ENCODE measurements around the gene DAB2IP. TPM values are rescaled to one million over a fixed set of nuclear protein-coding genes. Genes with fewer than 3 reads are reported as not detected.
"Not testable (repeated sequence)": the region's sequence is repeated elsewhere in the genome, so short reads cannot be mapped to it uniquely, and the experiment has no call there.

Gene DAB2IP
- total and polyA plus RNA-seq, 2 donors: 8.2 to 8.4 TPM

- peak overlapping the region in 1 of 2 donors; percentile 33 for H3K27ac ChIP-seq (ENCODE audit: low read depth in 1 of 2, low read length in 1 of 2)
- no peaks in the 10 kb centered on the region for H3K36me3 ChIP-seq (ENCODE audit: control insufficient read depth in 2 of 2, insufficient read depth in 2 of 2, low read length in 1 of 2)
- no peak overlapping the region for H3K4me3 ChIP-seq (ENCODE audit: low read length in 2 of 2)
- no peaks in the 10 kb centered on the region for H3K27me3 ChIP-seq (ENCODE audit: control insufficient read depth in 2 of 2, insufficient read depth in 1 of 2, low read length in 1 of 2)
- DNase-seq (ENCODE audit: low read depth in 6 of 9, low spot score in 9 of 9): no peak
- no peaks in the 10 kb centered on the region for H3K9me3 ChIP-seq (ENCODE audit: control insufficient read depth in 2 of 2, insufficient read depth in 1 of 2, low read length in 1 of 2)
- H3K4me1 ChIP-seq (ENCODE audit: control insufficient read depth in 2 of 2, insufficient read depth in 2 of 2, low read length in 2 of 2): peaks cover 3 to 11% of the 10 kb centered on the region in 2 donors
- WGBS: 95% methylated on average over 14 of the region's 14 CpGs
These were observed 28.8 kb upstream of the DAB2IP start for GRCh38 chr9:121622387-121623203.

- H3K4me1 ChIP-seq (ENCODE audit: control insufficient read depth in 2 of 2, insufficient read depth in 2 of 2, low read length in 2 of 2): peaks cover 3 to 17% of the 10 kb centered on the region in 2 donors
- not testable (repeated sequence) for H3K27ac ChIP-seq (ENCODE audit: low read depth in 1 of 2, low read length in 1 of 2); H3K27me3 ChIP-seq (ENCODE audit: control insufficient read depth in 2 of 2, insufficient read depth in 1 of 2, low read length in 1 of 2); H3K4me3 ChIP-seq (ENCODE audit: low read length in 2 of 2); DNase-seq (ENCODE audit: low read depth in 6 of 9, low spot score in 9 of 9); H3K36me3 ChIP-seq (ENCODE audit: control insufficient read depth in 2 of 2, insufficient read depth in 2 of 2, low read length in 1 of 2); H3K9me3 ChIP-seq (ENCODE audit: control insufficient read depth in 2 of 2, insufficient read depth in 1 of 2, low read length in 1 of 2)
- WGBS: 95% methylated on average over 2 of the region's 2 CpGs
These were observed 28.0 kb upstream of the DAB2IP start for GRCh38 chr9:121623430-121623829.

DNA sequence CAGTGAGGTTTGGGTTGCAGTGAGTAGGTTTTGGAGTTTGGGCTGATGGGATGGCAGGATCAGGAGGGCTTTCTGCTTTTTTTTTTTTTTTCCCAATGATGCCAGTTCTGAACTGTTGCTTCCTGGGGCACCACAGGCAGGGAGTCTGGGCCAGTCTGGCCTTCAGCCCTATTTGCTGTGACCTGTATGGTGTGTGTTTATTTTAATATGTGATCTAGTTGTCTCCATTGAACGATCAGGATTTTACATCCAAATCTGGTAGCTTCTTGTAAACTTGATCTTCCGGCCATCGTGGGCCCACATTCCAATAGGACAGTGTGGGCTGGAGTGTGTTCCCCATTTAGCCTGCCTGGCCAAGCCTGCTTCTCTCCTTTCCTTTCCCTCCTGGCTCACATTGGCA is 25.8 kb upstream of the DAB2IP start:
- no peaks in the 10 kb centered on the region for H3K36me3 ChIP-seq (ENCODE audit: control insufficient read depth in 2 of 2, insufficient read depth in 2 of 2, low read length in 1 of 2)
- H3K4me1 ChIP-seq (ENCODE audit: control insufficient read depth in 2 of 2, insufficient read depth in 2 of 2, low read length in 2 of 2): peaks cover 3 to 13% of the 10 kb centered on the region in 2 donors
- no peak for DNase-seq (ENCODE audit: low read depth in 6 of 9, low spot score in 9 of 9)
- no peaks in the 10 kb centered on the region for H3K9me3 ChIP-seq (ENCODE audit: control insufficient read depth in 2 of 2, insufficient read depth in 1 of 2, low read length in 1 of 2)
- no peak overlapping the region for H3K4me3 ChIP-seq (ENCODE audit: low read length in 2 of 2)
- no peak overlapping the region for H3K27ac ChIP-seq (ENCODE audit: low read depth in 1 of 2, low read length in 1 of 2)
- H3K27me3 ChIP-seq (ENCODE audit: control insufficient read depth in 2 of 2, insufficient read depth in 1 of 2, low read length in 1 of 2): no peaks in the 10 kb centered on the region
- WGBS: 95% methylated on average over 3 of the region's 3 CpGs

- H3K36me3 ChIP-seq (ENCODE audit: control insufficient read depth in 2 of 2, insufficient read depth in 2 of 2, low read length in 1 of 2): no peaks in the 10 kb centered on the region
- H3K9me3 ChIP-seq (ENCODE audit: control insufficient read depth in 2 of 2, insufficient read depth in 1 of 2, low read length in 1 of 2): no peaks in the 10 kb centered on the region
- H3K27me3 ChIP-seq (ENCODE audit: control insufficient read depth in 2 of 2, insufficient read depth in 1 of 2, low read length in 1 of 2): no peaks in the 10 kb centered on the region
- no peak for DNase-seq (ENCODE audit: low read depth in 6 of 9, low spot score in 9 of 9)
- no peak overlapping the region for H3K27ac ChIP-seq (ENCODE audit: low read depth in 1 of 2, low read length in 1 of 2)
- peaks cover 0 to 9% of the 10 kb centered on the region in 2 donors for H3K4me1 ChIP-seq (ENCODE audit: control insufficient read depth in 2 of 2, insufficient read depth in 2 of 2, low read length in 2 of 2)
- 92% methylated on average over 4 of the region's 4 CpGs for WGBS
- H3K4me3 ChIP-seq (ENCODE audit: low read length in 2 of 2): no peak overlapping the region
These were observed 25.4 kb upstream of the DAB2IP start for GRCh38 chr9:121626012-121626411.

GRCh38 chr9:121627427-121627826 is 24.0 kb upstream of the DAB2IP start:
- peaks cover 0 to 8% of the 10 kb centered on the region in 2 donors for H3K4me1 ChIP-seq (ENCODE audit: control insufficient read depth in 2 of 2, insufficient read depth in 2 of 2, low read length in 2 of 2)
- DNase-seq (ENCODE audit: low read depth in 6 of 9, low spot score in 9 of 9): no peak
- no peak overlapping the region for H3K4me3 ChIP-seq (ENCODE audit: low read length in 2 of 2)
- no peak overlapping the region for H3K27ac ChIP-seq (ENCODE audit: low read depth in 1 of 2, low read length in 1 of 2)
- no peaks in the 10 kb centered on the region for H3K36me3 ChIP-seq (ENCODE audit: control insufficient read depth in 2 of 2, insufficient read depth in 2 of 2, low read length in 1 of 2)
- no peaks in the 10 kb centered on the region for H3K9me3 ChIP-seq (ENCODE audit: control insufficient read depth in 2 of 2, insufficient read depth in 1 of 2, low read length in 1 of 2)
- no peaks in the 10 kb centered on the region for H3K27me3 ChIP-seq (ENCODE audit: control insufficient read depth in 2 of 2, insufficient read depth in 1 of 2, low read length in 1 of 2)
- 53% methylated on average over 6 of the region's 6 CpGs for WGBS

DNA sequence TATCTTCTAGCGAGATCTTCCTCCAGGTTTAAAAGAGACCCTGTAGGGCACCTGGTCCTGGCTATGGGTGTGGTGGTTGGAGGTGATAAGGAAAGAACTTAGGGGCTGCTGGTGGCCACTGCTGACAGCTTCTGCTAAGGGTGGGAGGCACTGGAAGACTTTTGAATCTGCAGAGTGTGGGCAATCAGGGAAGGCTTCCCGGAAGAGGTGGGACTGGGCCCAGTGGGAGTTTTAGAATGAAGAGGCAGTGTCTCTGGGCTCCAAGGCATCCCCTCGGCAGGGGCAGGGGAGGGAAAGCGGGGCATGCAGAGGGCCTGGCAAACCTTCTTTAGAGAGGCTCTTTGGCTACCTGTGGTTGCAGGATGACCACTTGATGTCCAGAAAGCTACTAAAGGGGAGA is 23.0 kb upstream of the DAB2IP start:
- no peaks in the 10 kb centered on the region for H3K27me3 ChIP-seq (ENCODE audit: control insufficient read depth in 2 of 2, insufficient read depth in 1 of 2, low read length in 1 of 2)
- no peaks in the 10 kb centered on the region for H3K9me3 ChIP-seq (ENCODE audit: control insufficient read depth in 2 of 2, insufficient read depth in 1 of 2, low read length in 1 of 2)
- H3K4me3 ChIP-seq (ENCODE audit: low read length in 2 of 2): no peak overlapping the region
- peaks cover 0 to 11% of the 10 kb centered on the region in 2 donors for H3K4me1 ChIP-seq (ENCODE audit: control insufficient read depth in 2 of 2, insufficient read depth in 2 of 2, low read length in 2 of 2)
- 99% methylated on average over 4 of the region's 4 CpGs for WGBS
- no peak overlapping the region for H3K27ac ChIP-seq (ENCODE audit: low read depth in 1 of 2, low read length in 1 of 2)
- no peaks in the 10 kb centered on the region for H3K36me3 ChIP-seq (ENCODE audit: control insufficient read depth in 2 of 2, insufficient read depth in 2 of 2, low read length in 1 of 2)
- no peak for DNase-seq (ENCODE audit: low read depth in 6 of 9, low spot score in 9 of 9)

- 98% methylated on average over 3 of the region's 3 CpGs for WGBS
- no peak for DNase-seq (ENCODE audit: low read depth in 6 of 9, low spot score in 9 of 9)
- Histone ChIP-seq H3K9me3 (ENCODE audit: control insufficient read depth in 2 of 2, insufficient read depth in 1 of 2, low read length in 1 of 2) (no peaks in the 10 kb centered on the region), H3K4me3 (ENCODE audit: low read length in 2 of 2) (no peak overlapping the region), H3K4me1 (ENCODE audit: control insufficient read depth in 2 of 2, insufficient read depth in 2 of 2, low read length in 2 of 2) (peaks cover 6 to 34% of the 10 kb centered on the region in 2 donors), H3K27ac (ENCODE audit: low read depth in 1 of 2, low read length in 1 of 2) (no peak overlapping the region), H3K36me3 (ENCODE audit: control insufficient read depth in 2 of 2, insufficient read depth in 2 of 2, low read length in 1 of 2) (no peaks in the 10 kb centered on the region), H3K27me3 (ENCODE audit: control insufficient read depth in 2 of 2, insufficient read depth in 1 of 2, low read length in 1 of 2) (no peaks in the 10 kb centered on the region)
These were observed 20.3 kb upstream of the DAB2IP start for GRCh38 chr9:121631115-121631514.

DNA sequence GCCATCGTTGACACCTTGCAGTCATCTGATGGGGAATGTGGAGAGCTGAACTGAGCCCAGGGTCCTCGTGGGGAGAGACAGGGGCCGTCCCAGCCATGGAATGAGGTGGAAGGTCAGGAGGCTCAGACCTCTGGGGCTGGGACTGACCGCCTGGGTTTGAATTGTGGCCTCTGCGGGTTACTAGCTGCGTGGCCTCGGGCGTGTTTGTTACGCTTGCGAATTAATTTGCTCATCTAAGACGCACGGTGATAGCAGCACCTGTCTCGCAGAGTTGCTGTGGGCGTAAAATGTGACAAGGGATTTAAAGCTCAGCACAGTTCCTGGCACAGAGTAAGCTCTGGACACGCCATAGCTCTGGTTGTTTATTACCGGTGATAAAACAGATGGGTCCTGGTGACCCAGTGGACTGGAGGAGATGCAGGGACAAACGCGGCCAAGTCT is 19.4 kb upstream of the DAB2IP start:
- DNase-seq (ENCODE audit: low read depth in 6 of 9, low spot score in 9 of 9): no peak
- no peak overlapping the region for H3K27ac ChIP-seq (ENCODE audit: low read depth in 1 of 2, low read length in 1 of 2)
- WGBS: 95% methylated on average over 18 of the region's 18 CpGs
- H3K9me3 ChIP-seq (ENCODE audit: control insufficient read depth in 2 of 2, insufficient read depth in 1 of 2, low read length in 1 of 2): no peaks in the 10 kb centered on the region
- H3K4me1 ChIP-seq (ENCODE audit: control insufficient read depth in 2 of 2, insufficient read depth in 2 of 2, low read length in 2 of 2): peaks cover 6 to 34% of the 10 kb centered on the region in 2 donors
- H3K27me3 ChIP-seq (ENCODE audit: control insufficient read depth in 2 of 2, insufficient read depth in 1 of 2, low read length in 1 of 2): no peaks in the 10 kb centered on the region
- H3K4me3 ChIP-seq (ENCODE audit: low read length in 2 of 2): no peak overlapping the region
- H3K36me3 ChIP-seq (ENCODE audit: control insufficient read depth in 2 of 2, insufficient read depth in 2 of 2, low read length in 1 of 2): no peaks in the 10 kb centered on the region

DNA sequence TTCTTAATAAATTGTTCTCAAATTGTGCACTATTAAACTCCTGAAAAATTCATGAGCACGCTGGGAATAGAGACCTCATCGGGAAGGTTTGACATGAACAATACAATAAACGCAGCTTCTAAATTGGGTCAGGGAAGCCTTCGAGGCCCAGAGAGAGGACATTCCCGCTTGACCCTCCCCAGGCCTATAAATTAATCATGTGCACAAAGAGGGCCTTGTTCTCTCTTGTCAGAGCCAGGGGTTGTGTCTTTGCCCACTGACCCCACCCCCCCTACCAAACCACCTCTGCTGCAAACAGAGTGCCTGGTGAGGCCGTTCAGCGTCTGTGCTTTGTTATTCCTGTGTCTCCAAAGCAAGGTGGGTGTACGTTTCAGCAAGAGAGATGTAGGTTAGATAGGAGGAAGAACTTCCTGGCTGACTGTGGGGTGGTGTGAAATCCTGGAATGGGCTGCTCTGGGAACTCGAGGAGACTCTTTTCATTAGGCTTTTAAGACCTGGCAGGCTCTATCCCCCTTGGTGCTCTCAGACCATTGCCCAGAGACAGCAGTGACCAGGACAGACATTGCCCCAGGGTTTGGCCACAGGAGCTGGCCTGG is 18.2 kb upstream of the DAB2IP start:
- H3K4me3 ChIP-seq (ENCODE audit: low read length in 2 of 2): no peak overlapping the region
- no peaks in the 10 kb centered on the region for H3K36me3 ChIP-seq (ENCODE audit: control insufficient read depth in 2 of 2, insufficient read depth in 2 of 2, low read length in 1 of 2)
- WGBS: 91% methylated on average over 9 of the region's 9 CpGs
- H3K9me3 ChIP-seq (ENCODE audit: control insufficient read depth in 2 of 2, insufficient read depth in 1 of 2, low read length in 1 of 2): no peaks in the 10 kb centered on the region
- no peak overlapping the region for H3K27ac ChIP-seq (ENCODE audit: low read depth in 1 of 2, low read length in 1 of 2)
- H3K4me1 ChIP-seq (ENCODE audit: control insufficient read depth in 2 of 2, insufficient read depth in 2 of 2, low read length in 2 of 2): peaks cover 6 to 30% of the 10 kb centered on the region in 2 donors
- no peaks in the 10 kb centered on the region for H3K27me3 ChIP-seq (ENCODE audit: control insufficient read depth in 2 of 2, insufficient read depth in 1 of 2, low read length in 1 of 2)
- DNase-seq (ENCODE audit: low read depth in 6 of 9, low spot score in 9 of 9): no peak

Measured in thymus (tissue), 11 donors.